ENCODE data around the gene BCAS4.

Gene BCAS4

DNA sequence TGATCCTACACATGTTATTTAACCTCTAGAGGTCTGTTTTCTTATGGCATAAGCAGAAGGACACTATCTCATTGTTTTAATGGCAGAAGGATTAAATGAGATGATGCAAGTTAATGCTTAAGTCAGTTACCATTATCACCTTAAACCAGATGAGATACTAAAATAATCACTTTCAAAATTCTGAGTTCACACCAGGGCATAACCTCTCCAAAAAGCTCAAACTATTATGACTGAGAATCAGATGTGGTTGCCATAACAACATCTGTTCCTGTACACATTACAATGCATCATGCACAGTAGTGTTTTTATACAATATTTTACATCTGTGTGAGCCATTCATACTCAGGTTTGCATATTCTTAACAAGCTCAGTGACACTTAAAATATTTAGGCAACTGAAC is 126.1 kb downstream of the BCAS4 start:
- H3K9ac ChIP-seq (ENCODE audit: low read depth in 1 of 2, low read length in 2 of 2), result no peak overlapping the region
- peaks cover 0 to 10% of the 10 kb centered on the region in 2 donors for H3K36me3 ChIP-seq (ENCODE audit: control insufficient read depth in 2 of 2, insufficient read depth in 2 of 2, low read length in 2 of 2)
- no peak overlapping the region for H3K27ac ChIP-seq (ENCODE audit: low read depth in 2 of 2, low read length in 2 of 2)
- no peaks in the 10 kb centered on the region for H3K27me3 ChIP-seq (ENCODE audit: control insufficient read depth in 2 of 2, insufficient read depth in 2 of 2, low read length in 2 of 2)
- H3K9me3 ChIP-seq (ENCODE audit: control insufficient read depth in 2 of 2, low read length in 2 of 2), result no peaks in the 10 kb centered on the region
- no peak overlapping the region for H3K4me3 ChIP-seq (ENCODE audit: low read length in 2 of 2)
- H3K4me1 ChIP-seq (ENCODE audit: control insufficient read depth in 2 of 2, insufficient read depth in 2 of 2, low read length in 2 of 2), result peaks cover 4 to 5% of the 10 kb centered on the region in 2 donors

DNA sequence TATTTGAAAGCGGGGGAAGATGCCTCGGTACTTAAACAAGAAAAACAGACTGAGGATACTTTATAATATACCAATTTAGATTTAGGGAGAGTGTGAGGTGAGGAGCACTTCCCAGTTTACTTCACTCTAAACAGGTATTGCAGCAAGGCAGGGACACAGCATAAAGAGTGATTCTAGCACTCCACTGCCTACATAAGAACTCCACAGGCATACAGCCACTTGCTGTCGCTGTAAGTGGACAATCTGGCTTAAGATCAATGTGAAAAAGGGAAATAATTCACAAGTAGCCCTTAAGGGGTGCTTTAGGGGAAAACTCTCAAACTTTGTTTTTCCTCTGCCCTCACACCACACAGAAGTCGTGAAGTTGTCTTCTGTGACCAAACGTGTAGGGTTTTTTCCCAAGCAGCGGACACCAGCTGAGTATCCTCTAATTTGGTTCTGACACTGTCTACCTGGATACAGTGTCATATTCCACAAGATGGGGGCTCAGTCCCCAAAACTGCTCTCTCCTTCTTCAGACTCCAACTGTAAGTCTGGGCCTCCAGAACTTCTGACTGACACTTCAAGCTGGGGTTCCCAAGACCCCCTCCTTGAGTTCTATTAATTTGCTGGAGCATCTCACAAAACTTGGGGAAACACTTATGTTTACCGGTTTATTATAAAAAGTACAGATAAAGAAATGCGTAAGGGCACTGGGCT is 127.1 kb downstream of the BCAS4 start:
- Histone ChIP-seq H3K4me3 (ENCODE audit: low read length in 2 of 2) (no peak overlapping the region), H3K27me3 (ENCODE audit: control insufficient read depth in 2 of 2, insufficient read depth in 2 of 2, low read length in 2 of 2) (no peaks in the 10 kb centered on the region), H3K27ac (ENCODE audit: low read depth in 2 of 2, low read length in 2 of 2) (no peak overlapping the region), H3K9ac (ENCODE audit: low read depth in 1 of 2, low read length in 2 of 2) (no peak overlapping the region), H3K36me3 (ENCODE audit: control insufficient read depth in 2 of 2, insufficient read depth in 2 of 2, low read length in 2 of 2) (peaks cover 0 to 10% of the 10 kb centered on the region in 2 donors), H3K4me1 (ENCODE audit: control insufficient read depth in 2 of 2, insufficient read depth in 2 of 2, low read length in 2 of 2) (no peaks in the 10 kb centered on the region), H3K9me3 (ENCODE audit: control insufficient read depth in 2 of 2, low read length in 2 of 2) (no peaks in the 10 kb centered on the region)

DNA sequence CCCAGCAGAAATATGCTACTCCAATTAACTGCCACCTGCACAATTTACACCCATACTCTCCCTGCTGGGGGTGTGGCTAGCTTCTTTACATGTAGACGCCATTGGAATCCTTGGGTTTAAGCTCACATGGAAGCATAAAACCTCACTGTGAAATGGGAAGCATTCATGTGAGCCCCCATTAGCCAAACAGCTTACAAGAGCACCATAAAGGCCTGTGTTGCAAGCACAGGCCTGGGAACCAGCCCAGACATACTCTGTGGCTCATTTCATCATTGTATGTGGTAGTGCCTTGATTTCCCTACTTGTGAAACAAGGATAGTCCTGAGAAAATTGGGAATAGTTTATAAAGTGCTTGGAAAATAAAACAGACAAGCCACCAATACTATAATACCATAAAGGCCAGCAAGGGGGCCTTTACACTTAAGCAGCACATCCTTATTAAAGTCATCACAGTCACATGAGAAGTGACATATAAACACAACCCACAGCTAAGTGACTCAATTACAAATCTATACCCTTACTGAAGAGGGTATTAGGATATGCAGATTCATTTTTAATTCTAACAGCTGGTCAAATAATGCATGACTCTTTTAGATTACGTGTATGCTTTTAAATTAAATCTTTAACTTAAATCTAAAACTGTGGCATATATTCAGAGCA is 129.5 kb downstream of the BCAS4 start:
- Histone ChIP-seq H3K4me3 (ENCODE audit: low read length in 2 of 2) (no peak overlapping the region), H3K27me3 (ENCODE audit: control insufficient read depth in 2 of 2, insufficient read depth in 2 of 2, low read length in 2 of 2) (no peaks in the 10 kb centered on the region), H3K9ac (ENCODE audit: low read depth in 1 of 2, low read length in 2 of 2) (no peak overlapping the region), H3K4me1 (ENCODE audit: control insufficient read depth in 2 of 2, insufficient read depth in 2 of 2, low read length in 2 of 2) (peaks cover 11% of the 10 kb centered on the region in 2 donors), H3K9me3 (ENCODE audit: control insufficient read depth in 2 of 2, low read length in 2 of 2) (no peaks in the 10 kb centered on the region), H3K27ac (ENCODE audit: low read depth in 2 of 2, low read length in 2 of 2) (no peak overlapping the region), H3K36me3 (ENCODE audit: control insufficient read depth in 2 of 2, insufficient read depth in 2 of 2, low read length in 2 of 2) (peaks cover 5 to 19% of the 10 kb centered on the region in 2 donors)

DNA sequence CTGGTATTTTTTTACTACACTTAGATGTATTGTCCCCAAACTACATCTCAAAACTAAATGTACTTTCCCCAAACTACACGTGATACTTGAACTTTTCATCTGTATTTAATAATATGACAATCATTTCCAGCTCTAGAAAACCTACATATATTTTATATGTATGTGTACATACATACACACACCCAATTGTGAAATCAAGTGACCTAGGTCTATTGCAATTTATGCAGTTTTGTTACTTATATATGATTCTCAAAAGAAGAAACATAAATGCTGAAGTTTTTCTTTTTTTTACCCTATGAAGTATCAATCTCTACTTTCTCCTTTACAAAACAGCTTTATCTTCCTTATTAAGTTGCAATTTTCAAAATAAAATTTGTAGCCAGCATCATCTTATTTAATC is 131.7 kb downstream of the BCAS4 start:
- H3K9me3 ChIP-seq (ENCODE audit: control insufficient read depth in 2 of 2, low read length in 2 of 2), result no peaks in the 10 kb centered on the region
- H3K36me3 ChIP-seq (ENCODE audit: control insufficient read depth in 2 of 2, insufficient read depth in 2 of 2, low read length in 2 of 2), result peaks cover 5 to 19% of the 10 kb centered on the region in 2 donors
- peaks cover 16% of the 10 kb centered on the region in 2 donors for H3K4me1 ChIP-seq (ENCODE audit: control insufficient read depth in 2 of 2, insufficient read depth in 2 of 2, low read length in 2 of 2)
- no peaks in the 10 kb centered on the region for H3K27me3 ChIP-seq (ENCODE audit: control insufficient read depth in 2 of 2, insufficient read depth in 2 of 2, low read length in 2 of 2)
- H3K27ac ChIP-seq (ENCODE audit: low read depth in 2 of 2, low read length in 2 of 2), result no peak overlapping the region
- no peak overlapping the region for H3K9ac ChIP-seq (ENCODE audit: low read depth in 1 of 2, low read length in 2 of 2)
- no peak overlapping the region for H3K4me3 ChIP-seq (ENCODE audit: low read length in 2 of 2)
